Karpas-422 (cell line): ENCODE measurements around the gene ABCC12. TPM values are rescaled to one million over a fixed set of nuclear protein-coding genes. Genes with fewer than 3 reads are reported as not detected.

Experiments
- DNase-seq: peaks from one replicate; pipeline ENCODE4 v3.0.0-alpha.2; 2015
- H2AFZ ChIP-seq: fragments of 200-600 bp; sonication (generic); 2 replicates; pipeline ENCODE4 v1.6.1; 2014; ENCODE audit warnings: antibody characterized with exemption, low read length, mixed read lengths
- H3K27ac ChIP-seq: fragments of 200-600 bp; sonication (generic); 2 replicates; pipeline ENCODE4 v1.5.1; 2014; ENCODE audit warnings: mild to moderate bottlenecking, low read length, moderate library complexity
- H3K27me3 ChIP-seq: fragments of 200-600 bp; sonication (generic); 2 replicates; pipeline ENCODE4 v1.6.1; 2014; ENCODE audit warnings: low read length, mixed read lengths
- H3K36me3 ChIP-seq: fragments of 200-600 bp; sonication (generic); 2 replicates; pipeline ENCODE4 v1.6.1; 2014; ENCODE audit warnings: low read length, mixed read lengths; ENCODE audit not compliant: insufficient read depth
- H3K4me1 ChIP-seq: fragments of 200-600 bp; sonication (generic); 2 replicates; pipeline ENCODE4 v1.6.1; 2014; ENCODE audit warnings: mild to moderate bottlenecking, low read length, mixed read lengths
- H3K4me2 ChIP-seq: fragments of 200-600 bp; sonication (generic); 2 replicates; pipeline ENCODE4 v1.6.1; 2014; ENCODE audit warnings: low read length, low read depth, mild to moderate bottlenecking; ENCODE audit not compliant: poor library complexity, severe bottlenecking
- H3K4me3 ChIP-seq: fragments of 200-600 bp; sonication (generic); 2 replicates; pipeline ENCODE4 v1.5.1; 2014; ENCODE audit warnings: mild to moderate bottlenecking, antibody characterized with exemption, low read length, mixed read lengths
- H3K79me2 ChIP-seq: fragments of 200-600 bp; sonication (generic); 2 replicates; pipeline ENCODE4 v1.6.1; 2014; ENCODE audit warnings: mild to moderate bottlenecking, low read length, mixed read lengths
- H3K9ac ChIP-seq: fragments of 200-600 bp; sonication (generic); 2 replicates; pipeline ENCODE4 v1.6.0; 2014; ENCODE audit warnings: low read length
- H3K9me2 ChIP-seq: fragments of 200-600 bp; sonication (generic), shearing (Covaris generic); replicated peaks from 2 replicates; pipeline ENCODE4 v1.6.0; 2014; ENCODE audit warnings: mild to moderate bottlenecking, low read length, moderate library complexity; ENCODE audit not compliant: insufficient read depth
- H3K9me3 ChIP-seq: fragments of 300-700, 200-600 bp; sonication (generic); 2 replicates; pipeline ENCODE4 v1.6.1; 2014; ENCODE audit warnings: low read length, mixed read lengths
- H4K20me1 ChIP-seq: fragments of 200-600 bp; sonication (generic); 2 replicates; pipeline ENCODE4 v1.6.1; 2014; ENCODE audit warnings: mild to moderate bottlenecking, antibody characterized with exemption, low read length, low read depth; ENCODE audit not compliant: insufficient read depth
- total RNA-seq: library from RNA; depleted of rRNA; stranded (reverse); fragments of >200 nt; shearing (Covaris generic); gene quantifications from 2 replicates; pipeline ENCODE4 v1.2.3, GENCODE V29; 2014; ENCODE audit warnings: low replicate concordance

Gene ABCC12
- total RNA-seq, 1 experiment from 2014 or later: 0.86 TPM

DNA sequence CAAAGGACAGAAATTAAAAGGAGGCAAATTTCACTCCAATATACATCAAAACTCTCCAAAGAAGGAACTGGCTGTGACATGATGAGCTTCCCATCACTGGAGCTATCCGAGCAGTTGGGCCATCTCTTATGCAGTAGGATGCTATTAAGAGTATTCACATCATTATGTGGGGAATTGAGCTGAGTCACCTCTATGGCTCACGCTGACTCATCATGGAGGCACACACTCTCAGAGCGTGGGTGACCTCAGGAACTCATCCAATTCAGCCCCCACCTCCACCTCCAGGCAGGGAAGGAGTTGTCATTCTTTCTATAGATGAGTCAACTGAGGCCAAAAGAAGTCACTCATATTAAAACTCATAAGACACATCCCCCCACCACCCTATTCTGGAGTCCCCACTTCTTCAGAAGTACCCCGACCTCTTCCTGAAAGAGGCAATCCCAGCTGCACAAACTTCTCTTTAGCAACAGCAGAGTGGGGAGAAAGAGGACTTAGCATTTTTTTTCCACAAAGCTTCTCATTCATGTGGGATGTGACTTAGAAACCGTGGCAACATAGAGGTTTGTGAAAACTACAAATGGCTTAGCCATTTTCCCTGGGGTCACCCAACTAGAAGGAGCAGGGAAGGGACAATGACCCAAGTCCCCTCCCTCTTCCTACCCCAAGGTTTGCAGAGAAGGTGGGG is 32.5 kb downstream of the ABCC12 start:
- no peak overlapping the region for H3K4me3 ChIP-seq
- no peak overlapping the region for H3K27ac ChIP-seq
- no peak for DNase-seq
- H3K9me2 ChIP-seq: no peaks in the 10 kb centered on the region
- no peaks in the 10 kb centered on the region for H3K27me3 ChIP-seq
- no peaks in the 10 kb centered on the region for H3K9me3 ChIP-seq
- H3K79me2 ChIP-seq: no peaks in the 10 kb centered on the region
- no peak overlapping the region for H3K4me2 ChIP-seq
- no peaks in the 10 kb centered on the region for H4K20me1 ChIP-seq
- no peak overlapping the region for H3K9ac ChIP-seq
- peaks cover 17% of the 10 kb centered on the region for H3K4me1 ChIP-seq
- no peak overlapping the region for H2AFZ ChIP-seq
- H3K36me3 ChIP-seq: no peaks in the 10 kb centered on the region

DNA sequence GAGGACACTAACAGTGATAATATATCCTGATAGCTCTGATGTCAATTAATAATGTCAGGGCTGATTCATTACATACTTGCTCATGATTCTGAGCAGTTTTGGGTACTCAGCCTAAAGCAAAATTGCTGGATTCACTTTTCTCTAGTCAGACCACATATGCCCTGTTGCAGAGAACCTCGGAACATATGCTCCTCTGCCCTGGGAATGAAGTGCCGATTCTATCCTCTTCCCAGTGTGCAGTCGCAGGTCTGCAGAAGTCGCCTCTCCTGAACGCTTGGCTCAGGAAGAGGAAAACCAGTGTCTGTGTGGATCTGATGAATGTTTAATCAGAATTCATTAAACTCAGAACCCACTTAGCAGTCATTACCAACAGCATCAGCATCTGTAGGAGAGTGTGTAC is 34.5 kb downstream of the ABCC12 start:
- Histone ChIP-seq H3K27ac (no peak overlapping the region), H3K9me2 (no peaks in the 10 kb centered on the region), H3K4me1 (peaks cover 14% of the 10 kb centered on the region), H2AFZ (no peak overlapping the region), H3K79me2 (no peaks in the 10 kb centered on the region), H3K9ac (no peak overlapping the region), H3K4me2 (no peak overlapping the region), H4K20me1 (no peaks in the 10 kb centered on the region), H3K36me3 (no peaks in the 10 kb centered on the region), H3K4me3 (no peak overlapping the region), H3K27me3 (no peaks in the 10 kb centered on the region), H3K9me3 (no peaks in the 10 kb centered on the region)
- no peak for DNase-seq

DNA sequence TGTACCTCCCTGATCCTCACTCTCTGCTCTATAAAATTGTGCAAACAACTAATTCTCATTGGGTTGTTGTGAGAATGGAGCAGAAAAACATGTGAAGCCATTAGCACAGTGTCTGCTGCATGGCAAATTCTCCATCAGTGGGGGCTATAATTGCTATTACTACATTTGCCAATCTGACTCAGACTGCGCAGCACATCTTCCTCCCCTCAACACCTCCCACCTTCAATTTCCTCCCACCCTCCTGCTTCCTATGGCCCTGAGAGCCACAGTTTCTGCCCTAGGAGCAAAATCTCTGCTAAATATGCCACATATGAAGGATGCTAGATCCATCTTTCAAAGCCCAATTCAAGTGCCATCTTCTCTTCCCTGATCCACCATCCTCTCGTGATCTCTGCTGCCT is 37.0 kb downstream of the ABCC12 start:
- Histone ChIP-seq H3K9me3 (no peaks in the 10 kb centered on the region), H3K9ac (no peak overlapping the region), H3K79me2 (no peaks in the 10 kb centered on the region), H4K20me1 (no peaks in the 10 kb centered on the region), H3K27ac (no peak overlapping the region), H2AFZ (no peak overlapping the region), H3K36me3 (no peaks in the 10 kb centered on the region), H3K27me3 (no peaks in the 10 kb centered on the region), H3K4me1 (peaks cover 26% of the 10 kb centered on the region), H3K4me2 (no peak overlapping the region), H3K4me3 (no peak overlapping the region), H3K9me2 (no peaks in the 10 kb centered on the region)
- no peak for DNase-seq

DNA sequence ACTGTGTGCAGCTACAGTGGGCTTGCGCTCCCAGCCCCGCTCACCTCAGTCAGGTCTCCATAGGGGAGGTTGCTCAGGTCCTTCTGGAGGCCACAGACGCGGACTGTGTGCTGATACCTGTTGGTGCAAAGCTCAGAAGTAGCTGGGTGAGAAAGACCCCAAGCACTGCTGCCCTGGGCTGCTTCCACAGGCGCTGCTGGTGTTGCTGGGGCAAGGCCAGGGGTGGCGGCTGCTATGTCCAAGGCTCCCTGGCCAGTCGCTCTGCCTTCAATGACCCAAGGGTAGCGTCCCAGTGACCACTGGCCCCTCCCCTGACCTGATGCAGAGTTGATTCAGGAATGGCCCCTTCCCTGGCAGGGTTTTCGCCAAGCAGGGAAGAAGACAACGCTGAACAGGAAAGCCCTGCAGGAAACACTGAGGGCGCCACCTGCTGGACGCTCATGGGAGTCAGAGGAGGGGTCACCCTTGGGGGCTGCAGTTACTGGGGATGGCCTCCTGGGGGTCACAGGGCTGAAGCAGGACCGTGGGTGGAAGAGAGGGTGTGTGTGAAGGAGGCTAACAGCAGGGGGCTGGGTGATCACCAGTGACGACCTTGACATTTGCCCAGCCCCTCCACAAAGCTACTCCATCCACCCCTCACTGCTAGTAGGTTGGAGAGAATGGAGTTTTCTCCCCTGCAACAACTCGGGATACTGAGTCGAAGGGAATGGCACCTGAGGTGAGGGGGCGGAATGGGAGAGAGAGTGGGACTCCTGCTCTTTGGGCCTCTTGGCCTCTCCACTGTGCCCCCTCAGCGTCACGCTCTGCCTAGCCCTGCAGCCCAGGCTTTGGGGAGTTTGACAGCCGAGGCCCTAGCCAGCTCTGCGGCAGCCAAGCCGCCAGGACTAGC is 38.3 kb downstream of the ABCC12 start:
- no peak overlapping the region for H2AFZ ChIP-seq
- H3K27ac ChIP-seq: no peak overlapping the region
- peak; percentile 94 for DNase-seq
- H3K27me3 ChIP-seq: no peaks in the 10 kb centered on the region
- no peaks in the 10 kb centered on the region for H4K20me1 ChIP-seq
- H3K9ac ChIP-seq: peak overlapping the region; percentile 31
- no peaks in the 10 kb centered on the region for H3K9me3 ChIP-seq
- H3K36me3 ChIP-seq: no peaks in the 10 kb centered on the region
- no peak overlapping the region for H3K4me2 ChIP-seq
- no peaks in the 10 kb centered on the region for H3K9me2 ChIP-seq
- H3K4me3 ChIP-seq: no peak overlapping the region
- peaks cover 39% of the 10 kb centered on the region for H3K4me1 ChIP-seq
- no peaks in the 10 kb centered on the region for H3K79me2 ChIP-seq

DNA sequence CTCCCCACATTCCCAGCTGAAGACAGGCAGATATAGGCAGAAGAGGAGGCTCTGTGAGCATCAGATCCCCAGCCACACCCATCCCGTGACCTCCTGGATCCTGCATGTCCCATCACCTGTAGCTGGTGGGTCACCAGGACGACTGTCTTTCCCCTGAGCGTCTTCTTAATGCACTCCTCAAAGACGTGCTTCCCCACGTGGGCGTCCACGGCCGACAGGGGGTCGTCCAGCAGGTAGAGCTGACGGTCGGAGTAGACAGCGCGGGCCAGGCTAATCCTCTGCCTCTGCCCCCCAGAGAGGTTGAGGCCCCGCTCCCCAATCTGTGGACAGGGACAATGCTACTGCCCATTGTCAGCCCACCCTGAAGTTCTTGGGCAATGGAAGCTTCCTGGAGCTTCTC is 40.5 kb downstream of the ABCC12 start:
- Histone ChIP-seq H3K4me3 (no peak overlapping the region), H4K20me1 (no peaks in the 10 kb centered on the region), H3K9me2 (no peaks in the 10 kb centered on the region), H3K79me2 (no peaks in the 10 kb centered on the region), H3K4me2 (no peak overlapping the region), H3K9ac (no peak overlapping the region), H3K36me3 (no peaks in the 10 kb centered on the region), H3K4me1 (peaks cover 61% of the 10 kb centered on the region), H3K9me3 (no peaks in the 10 kb centered on the region), H3K27me3 (no peaks in the 10 kb centered on the region), H2AFZ (no peak overlapping the region), H3K27ac (no peak overlapping the region)
- DNase-seq: no peak

DNA sequence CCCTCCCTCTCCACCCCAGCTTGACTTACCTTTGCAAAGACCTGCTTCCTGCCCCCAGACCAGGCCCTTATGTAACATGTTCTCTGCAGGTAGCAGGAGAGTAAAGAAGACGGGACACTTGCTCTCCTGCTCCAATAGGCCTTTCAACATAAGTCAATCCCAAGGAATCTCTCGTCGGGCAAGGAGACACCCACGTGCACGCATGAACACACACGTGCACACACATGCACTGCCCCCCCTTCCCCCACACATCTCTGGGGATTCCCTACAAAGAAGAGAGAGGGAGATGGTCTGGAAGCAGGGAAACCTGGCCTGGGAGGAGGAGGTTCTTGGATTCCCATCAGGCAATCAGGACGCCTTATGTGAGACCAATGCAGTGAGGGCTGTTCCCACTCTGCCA is 41.4 kb downstream of the ABCC12 start:
- peaks cover 70% of the 10 kb centered on the region for H3K4me1 ChIP-seq
- no peaks in the 10 kb centered on the region for H3K9me3 ChIP-seq
- no peaks in the 10 kb centered on the region for H3K9me2 ChIP-seq
- no peaks in the 10 kb centered on the region for H3K79me2 ChIP-seq
- no peaks in the 10 kb centered on the region for H4K20me1 ChIP-seq
- no peak overlapping the region for H3K27ac ChIP-seq
- DNase-seq: no peak
- H3K4me2 ChIP-seq: no peak overlapping the region
- H3K9ac ChIP-seq: no peak overlapping the region
- H3K4me3 ChIP-seq: no peak overlapping the region
- H3K27me3 ChIP-seq: no peaks in the 10 kb centered on the region; the same call in 1 of the 2 replicates
- no peak overlapping the region for H2AFZ ChIP-seq
- H3K36me3 ChIP-seq: no peaks in the 10 kb centered on the region

DNA sequence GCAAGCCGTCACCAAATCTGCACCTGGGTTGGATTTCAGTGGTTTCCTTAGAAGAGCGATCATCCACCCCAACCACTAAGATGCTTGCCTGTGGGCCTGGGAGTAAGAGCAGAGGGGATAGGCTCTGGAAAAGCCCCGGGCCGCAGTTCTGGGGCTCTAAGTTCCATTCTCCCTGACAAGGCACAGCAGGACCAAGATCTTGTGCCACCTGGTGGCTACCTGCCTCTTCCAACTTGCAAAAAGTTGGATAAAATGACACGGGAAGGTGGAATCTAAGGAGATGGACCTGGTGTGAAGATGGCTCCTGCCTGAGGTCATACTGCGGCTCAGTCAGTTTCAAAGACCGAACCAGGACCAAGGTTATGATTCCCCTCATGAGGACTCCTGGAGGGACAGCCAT is 42.3 kb downstream of the ABCC12 start:
- Histone ChIP-seq H3K4me1 (peaks cover 79% of the 10 kb centered on the region), H3K27me3 (no peaks in the 10 kb centered on the region; the same call in 1 of the 2 replicates), H2AFZ (no peak overlapping the region), H3K27ac (no peak overlapping the region), H3K9me3 (no peaks in the 10 kb centered on the region), H3K9ac (no peak overlapping the region), H3K36me3 (no peaks in the 10 kb centered on the region), H3K9me2 (no peaks in the 10 kb centered on the region), H3K4me2 (no peak overlapping the region), H4K20me1 (no peaks in the 10 kb centered on the region), H3K79me2 (no peaks in the 10 kb centered on the region), H3K4me3 (no peak overlapping the region)
- no peak for DNase-seq

DNA sequence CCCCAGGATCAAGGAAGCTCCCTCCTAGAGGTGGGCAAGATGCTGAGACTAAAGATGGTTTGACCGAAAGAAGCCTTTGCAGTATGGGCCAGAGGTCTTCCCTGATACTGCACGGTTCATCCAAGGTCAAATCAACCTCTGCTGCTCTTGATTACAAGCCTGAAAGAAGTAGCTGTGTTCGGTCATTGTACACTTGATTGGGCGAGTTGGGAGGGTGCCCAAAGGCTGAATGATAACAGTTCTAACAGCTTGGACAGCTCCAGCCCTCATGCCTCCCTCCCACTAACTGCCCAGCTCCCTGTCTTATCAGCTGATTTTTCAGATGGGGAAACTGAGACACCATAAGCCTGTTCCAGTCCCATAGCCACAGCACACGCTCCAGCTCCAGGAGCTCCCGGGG is 42.8 kb downstream of the ABCC12 start:
- Histone ChIP-seq H3K36me3 (no peaks in the 10 kb centered on the region), H3K4me2 (no peak overlapping the region), H3K9ac (no peak overlapping the region), H3K4me1 (peaks cover 84% of the 10 kb centered on the region), H3K27me3 (no peaks in the 10 kb centered on the region; the same call in 1 of the 2 replicates), H3K4me3 (no peak overlapping the region), H2AFZ (no peak overlapping the region), H3K79me2 (no peaks in the 10 kb centered on the region), H3K9me2 (no peaks in the 10 kb centered on the region), H4K20me1 (no peaks in the 10 kb centered on the region), H3K27ac (no peak overlapping the region), H3K9me3 (no peaks in the 10 kb centered on the region)
- DNase-seq: no peak
